Karpas-422 (cell line): ENCODE measurements around the gene BRME1. TPM values are rescaled to one million over a fixed set of nuclear protein-coding genes. Genes with fewer than 3 reads are reported as not detected.

Experiments used
- DNase-seq: peaks from one replicate; pipeline ENCODE4 v3.0.0-alpha.2; 2015
- H2AFZ ChIP-seq: fragments of 200-600 bp; sonication (generic); 2 replicates; pipeline ENCODE4 v1.6.1; 2014; ENCODE audit warnings: antibody characterized with exemption, low read length, mixed read lengths
- H3K27ac ChIP-seq: fragments of 200-600 bp; sonication (generic); 2 replicates; pipeline ENCODE4 v1.5.1; 2014; ENCODE audit warnings: mild to moderate bottlenecking, low read length, moderate library complexity
- H3K27me3 ChIP-seq: fragments of 200-600 bp; sonication (generic); 2 replicates; pipeline ENCODE4 v1.6.1; 2014; ENCODE audit warnings: low read length, mixed read lengths
- H3K36me3 ChIP-seq: fragments of 200-600 bp; sonication (generic); 2 replicates; pipeline ENCODE4 v1.6.1; 2014; ENCODE audit warnings: low read length, mixed read lengths; ENCODE audit not compliant: insufficient read depth
- H3K4me1 ChIP-seq: fragments of 200-600 bp; sonication (generic); 2 replicates; pipeline ENCODE4 v1.6.1; 2014; ENCODE audit warnings: mild to moderate bottlenecking, low read length, mixed read lengths
- H3K4me2 ChIP-seq: fragments of 200-600 bp; sonication (generic); 2 replicates; pipeline ENCODE4 v1.6.1; 2014; ENCODE audit warnings: low read length, low read depth, mild to moderate bottlenecking; ENCODE audit not compliant: poor library complexity, severe bottlenecking
- H3K4me3 ChIP-seq: fragments of 200-600 bp; sonication (generic); 2 replicates; pipeline ENCODE4 v1.5.1; 2014; ENCODE audit warnings: mild to moderate bottlenecking, antibody characterized with exemption, low read length, mixed read lengths
- H3K79me2 ChIP-seq: fragments of 200-600 bp; sonication (generic); 2 replicates; pipeline ENCODE4 v1.6.1; 2014; ENCODE audit warnings: mild to moderate bottlenecking, low read length, mixed read lengths
- H3K9ac ChIP-seq: fragments of 200-600 bp; sonication (generic); 2 replicates; pipeline ENCODE4 v1.6.0; 2014; ENCODE audit warnings: low read length
- H3K9me2 ChIP-seq: fragments of 200-600 bp; sonication (generic), shearing (Covaris generic); replicated peaks from 2 replicates; pipeline ENCODE4 v1.6.0; 2014; ENCODE audit warnings: mild to moderate bottlenecking, low read length, moderate library complexity; ENCODE audit not compliant: insufficient read depth
- H3K9me3 ChIP-seq: fragments of 300-700, 200-600 bp; sonication (generic); 2 replicates; pipeline ENCODE4 v1.6.1; 2014; ENCODE audit warnings: low read length, mixed read lengths
- H4K20me1 ChIP-seq: fragments of 200-600 bp; sonication (generic); 2 replicates; pipeline ENCODE4 v1.6.1; 2014; ENCODE audit warnings: mild to moderate bottlenecking, antibody characterized with exemption, low read length, low read depth; ENCODE audit not compliant: insufficient read depth
- total RNA-seq: library from RNA; depleted of rRNA; stranded (reverse); fragments of >200 nt; shearing (Covaris generic); gene quantifications from 2 replicates; pipeline ENCODE4 v1.2.3, GENCODE V29; 2014; ENCODE audit warnings: low replicate concordance

BRME1 gene
- total RNA-seq, 1 experiment from 2014 or later = not detected

DNA sequence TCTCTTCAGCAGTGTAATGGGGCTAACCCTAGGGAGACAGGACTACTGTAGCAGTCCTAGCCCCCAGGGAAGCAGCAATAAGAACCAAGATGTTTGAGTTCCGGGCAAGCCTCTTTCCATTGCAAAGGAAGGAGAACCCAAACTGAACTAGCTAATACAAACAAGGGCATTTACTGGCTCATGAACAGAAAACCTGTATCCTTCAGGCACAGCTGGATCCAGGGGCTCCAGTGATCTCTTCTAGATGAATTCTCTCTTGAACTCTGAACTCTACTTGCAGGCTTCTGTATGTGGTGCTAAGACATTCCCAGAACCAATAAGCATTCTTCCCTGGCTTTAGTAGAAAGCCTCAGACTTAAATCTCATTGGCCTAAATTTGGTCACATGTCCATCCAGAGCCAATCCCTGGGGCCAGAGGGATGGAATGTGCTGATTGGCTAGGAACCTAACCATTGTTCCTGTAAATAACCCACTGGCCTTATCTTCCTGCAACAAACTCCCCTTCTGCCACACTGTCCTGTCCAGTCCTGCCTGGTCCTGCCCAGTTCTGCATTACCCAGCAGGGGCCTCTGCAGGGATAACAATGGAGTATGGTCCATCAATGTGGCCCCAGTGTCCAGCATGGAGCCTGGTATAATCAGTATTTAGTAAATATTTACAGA lies 36.2 kb upstream of the BRME1 start:
- no peak overlapping the region for H3K27ac ChIP-seq
- no peaks in the 10 kb centered on the region for H3K36me3 ChIP-seq
- DNase-seq = peak; percentile 68
- H3K9ac ChIP-seq = no peak overlapping the region
- no peak overlapping the region for H3K4me2 ChIP-seq
- no peaks in the 10 kb centered on the region for H3K4me1 ChIP-seq
- no peaks in the 10 kb centered on the region for H3K9me2 ChIP-seq
- no peaks in the 10 kb centered on the region for H3K27me3 ChIP-seq
- H4K20me1 ChIP-seq = no peaks in the 10 kb centered on the region
- H3K79me2 ChIP-seq = no peaks in the 10 kb centered on the region
- no peak overlapping the region for H3K4me3 ChIP-seq
- H3K9me3 ChIP-seq = no peaks in the 10 kb centered on the region
- no peak overlapping the region for H2AFZ ChIP-seq

DNA sequence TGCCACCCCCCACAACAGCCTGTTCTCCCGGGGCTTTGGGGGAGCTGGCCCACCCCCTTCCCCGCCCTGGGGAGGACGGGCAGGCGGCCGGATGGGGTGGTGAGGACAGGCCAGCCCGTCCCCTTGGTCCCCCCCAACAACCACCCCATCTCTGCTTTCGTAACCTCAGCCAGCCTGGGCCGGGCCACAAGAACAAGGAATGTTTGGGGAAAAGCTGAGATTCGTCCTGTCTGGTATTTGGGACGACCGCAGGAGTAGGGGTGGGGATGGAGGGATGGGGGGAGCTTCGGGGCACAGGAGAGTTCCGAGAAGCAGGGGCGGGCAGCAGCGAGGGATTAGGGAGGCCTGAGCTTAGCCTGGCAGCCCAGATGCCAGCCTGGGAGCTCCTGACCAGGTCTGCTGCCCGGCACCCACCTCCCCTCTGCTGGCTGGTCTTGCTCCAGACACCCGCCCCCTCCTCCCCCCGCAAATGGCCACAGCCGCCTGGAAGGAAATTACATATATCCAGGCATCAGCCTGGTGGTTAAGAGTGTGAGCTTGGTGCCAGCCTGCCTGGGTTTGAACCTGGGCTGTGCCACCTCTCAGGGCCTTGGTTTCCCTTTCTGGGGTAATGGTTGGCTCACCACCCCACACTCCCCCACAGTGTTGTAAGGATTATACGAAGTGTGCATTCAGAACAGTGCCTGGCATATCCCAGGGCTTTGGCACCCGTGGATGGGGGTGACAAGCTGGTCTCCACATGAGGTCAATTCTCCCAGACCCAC lies 32.6 kb upstream of the BRME1 start, which contains the start of gene PODNL1:
Gene PODNL1, minus strand, starts transcription at position 117 of the 764 bp plus-strand sequence. CDS start 236 bp downstream, outside the sequence.
- Histone ChIP-seq H3K27ac (no peak within 1 kb of the TSS), H3K36me3 (no peaks in the 10 kb centered on the region), H3K9me3 (no peaks in the 10 kb centered on the region), H2AFZ (no peak within 1 kb of the TSS), H3K27me3 (no peaks in the 10 kb centered on the region), H3K4me3 (no peak within 1 kb of the TSS), H3K4me1 (no peaks in the 10 kb centered on the region), H3K9me2 (no peaks in the 10 kb centered on the region), H3K79me2 (no peaks in the 10 kb centered on the region), H3K9ac (no peak within 1 kb of the TSS), H4K20me1 (no peaks in the 10 kb centered on the region), H3K4me2 (no peak within 1 kb of the TSS)
- no peak for DNase-seq

DNA sequence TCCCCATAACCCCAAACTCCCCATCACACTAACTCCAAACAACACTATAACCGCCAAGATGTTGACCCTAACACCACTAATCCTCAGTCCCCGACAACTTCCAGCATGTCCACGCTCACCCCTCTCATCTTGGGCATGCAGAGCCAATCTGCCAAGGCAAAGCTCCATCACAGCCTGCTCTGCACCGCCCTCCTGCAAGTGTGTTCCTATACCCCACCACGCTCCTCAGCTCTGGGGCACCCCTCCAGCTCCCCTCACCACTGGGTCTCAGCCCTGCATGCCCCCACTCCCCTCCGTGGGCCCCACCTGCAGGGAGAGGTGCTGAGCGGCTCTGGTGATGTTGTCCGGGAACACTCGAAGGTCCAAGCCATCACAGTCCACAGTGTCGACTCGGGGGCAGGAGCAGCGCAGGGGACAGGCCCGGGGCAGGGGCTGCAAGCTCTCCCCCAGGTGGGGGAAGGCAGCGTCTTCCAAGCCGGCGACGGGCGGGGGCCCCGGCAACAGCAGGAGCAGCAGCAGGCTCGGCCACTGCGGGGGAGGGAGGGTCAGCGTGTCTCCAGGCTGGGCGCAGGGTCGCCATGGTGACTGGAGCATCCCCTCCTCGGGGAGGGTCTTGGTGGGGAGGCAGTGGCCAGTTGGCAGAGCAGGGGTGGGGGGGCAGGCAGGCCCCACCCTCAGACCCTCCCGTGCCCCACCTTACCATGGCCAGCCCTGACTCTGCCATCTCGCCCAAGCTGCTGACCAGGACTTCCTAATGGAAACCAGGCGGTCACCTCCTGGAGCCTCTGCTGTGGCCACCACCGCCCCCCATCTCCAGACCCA lies 31.8 kb upstream of the BRME1 start:
- H3K4me2 ChIP-seq = no peak overlapping the region
- no peak overlapping the region for H3K9ac ChIP-seq
- DNase-seq = no peak

DNA sequence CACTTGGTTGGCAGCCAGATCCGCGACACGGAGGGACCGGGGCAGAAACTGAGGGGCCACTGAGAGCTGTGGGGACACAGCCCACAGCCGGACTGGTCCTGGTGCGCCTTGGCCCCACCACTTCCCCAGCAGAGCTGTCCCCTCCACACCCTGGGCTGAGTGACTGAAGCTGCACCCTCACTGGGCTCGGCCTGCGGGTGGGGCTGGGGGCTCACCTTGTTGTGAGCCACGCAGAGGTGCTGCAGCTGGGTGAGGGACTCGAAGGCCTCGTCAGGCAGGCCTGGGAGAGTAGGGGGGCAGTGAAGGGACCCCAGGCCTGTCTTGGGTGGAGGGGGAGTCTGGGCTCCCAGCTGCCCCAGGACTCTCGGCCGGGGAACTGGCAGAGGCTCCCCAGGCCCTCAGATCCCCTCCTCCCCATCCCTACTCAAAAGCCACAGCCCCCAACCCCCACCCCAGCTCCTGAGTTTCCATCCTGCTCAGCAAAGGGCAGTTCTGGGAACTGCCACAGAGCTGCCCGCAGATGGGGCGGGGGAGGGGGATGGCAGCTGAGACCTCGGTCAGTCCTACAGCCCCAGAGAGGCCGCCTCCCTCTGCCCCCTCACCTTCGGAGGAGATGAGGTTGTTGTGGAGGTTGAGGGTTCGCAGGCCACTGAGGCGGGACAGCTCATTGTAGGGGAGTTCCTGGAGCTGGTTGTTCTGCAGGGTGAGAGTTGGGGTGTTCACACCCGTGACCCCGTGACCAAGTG lies 30.0 kb upstream of the BRME1 start:
- no peaks in the 10 kb centered on the region for H3K27me3 ChIP-seq
- no peak overlapping the region for H3K4me3 ChIP-seq

More for the DNA sequence above, 31.8 kb upstream of the BRME1 start:
- no peak overlapping the region for H3K4me3 ChIP-seq
- H3K36me3 ChIP-seq = no peaks in the 10 kb centered on the region
- H3K4me1 ChIP-seq = no peaks in the 10 kb centered on the region
- H3K9me3 ChIP-seq = no peaks in the 10 kb centered on the region
- no peak overlapping the region for H3K27ac ChIP-seq
- H3K27me3 ChIP-seq = no peaks in the 10 kb centered on the region
- no peaks in the 10 kb centered on the region for H4K20me1 ChIP-seq
- H2AFZ ChIP-seq = no peak overlapping the region
- H3K79me2 ChIP-seq = no peaks in the 10 kb centered on the region
- no peaks in the 10 kb centered on the region for H3K9me2 ChIP-seq

DNA sequence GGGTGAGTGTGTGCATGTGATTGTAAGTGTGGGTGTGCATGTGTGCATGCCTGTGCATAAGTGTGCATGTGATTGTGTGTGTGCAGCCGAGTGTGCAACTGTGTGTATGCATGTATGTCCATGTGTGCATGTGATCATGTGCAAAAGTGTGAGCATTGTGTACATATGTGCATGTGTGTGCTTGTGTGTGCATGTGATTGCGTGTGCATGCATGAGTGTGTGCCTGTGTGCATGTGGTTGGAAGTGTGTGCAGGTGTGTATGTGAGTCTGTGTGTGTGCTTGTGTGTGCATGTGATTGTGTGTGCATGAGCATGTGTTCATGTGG lies 28.8 kb upstream of the BRME1 start:
- no peak overlapping the region for H3K9ac ChIP-seq
- H3K9me2 ChIP-seq = no peaks in the 10 kb centered on the region
- no peaks in the 10 kb centered on the region for H3K27me3 ChIP-seq

More for the DNA sequence above, 30.0 kb upstream of the BRME1 start:
- H3K79me2 ChIP-seq = no peaks in the 10 kb centered on the region
- DNase-seq = no peak
- H4K20me1 ChIP-seq = no peaks in the 10 kb centered on the region
- no peak overlapping the region for H3K27ac ChIP-seq
- H3K4me1 ChIP-seq = no peaks in the 10 kb centered on the region
- H2AFZ ChIP-seq = no peak overlapping the region
- no peaks in the 10 kb centered on the region for H3K36me3 ChIP-seq
- H3K9me3 ChIP-seq = no peaks in the 10 kb centered on the region
- no peak overlapping the region for H3K9ac ChIP-seq
- no peaks in the 10 kb centered on the region for H3K9me2 ChIP-seq
- H3K4me2 ChIP-seq = no peak overlapping the region

DNA sequence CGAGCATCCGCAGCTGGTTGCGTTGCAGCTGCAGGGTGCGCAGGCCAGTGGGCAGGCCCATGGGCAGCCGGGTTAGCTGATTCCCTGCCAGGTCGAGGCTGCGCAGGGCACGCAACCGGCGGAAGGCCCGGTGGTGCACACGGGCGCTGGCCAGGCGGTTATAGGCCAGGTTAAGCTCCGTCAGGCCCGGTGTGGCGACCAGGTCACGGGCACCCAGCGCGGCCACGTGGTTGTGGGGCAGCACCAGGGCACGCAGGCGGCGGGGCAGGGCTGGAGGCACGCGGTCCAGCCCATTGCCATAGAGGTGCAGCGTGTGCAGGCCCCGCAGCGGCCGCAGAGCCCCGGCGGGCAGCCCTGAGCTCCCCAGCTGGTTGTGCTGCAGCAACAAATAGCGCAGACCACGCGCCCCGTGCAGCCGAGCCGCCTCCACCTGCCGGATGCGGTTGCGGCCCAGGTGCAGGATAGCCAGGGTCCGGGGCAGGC lies 27.0 kb upstream of the BRME1 start:
- no peak overlapping the region for H3K4me3 ChIP-seq
- no peak for DNase-seq
- H2AFZ ChIP-seq = no peak overlapping the region

More for the DNA sequence above, 28.8 kb upstream of the BRME1 start:
- Histone ChIP-seq H3K4me3 (no peak overlapping the region), H3K4me2 (no peak overlapping the region), H3K79me2 (no peaks in the 10 kb centered on the region), H3K27ac (no peak overlapping the region), H2AFZ (no peak overlapping the region), H3K36me3 (no peaks in the 10 kb centered on the region), H3K9me3 (no peaks in the 10 kb centered on the region), H4K20me1 (no peaks in the 10 kb centered on the region), H3K4me1 (no peaks in the 10 kb centered on the region)
- DNase-seq = no peak

DNA sequence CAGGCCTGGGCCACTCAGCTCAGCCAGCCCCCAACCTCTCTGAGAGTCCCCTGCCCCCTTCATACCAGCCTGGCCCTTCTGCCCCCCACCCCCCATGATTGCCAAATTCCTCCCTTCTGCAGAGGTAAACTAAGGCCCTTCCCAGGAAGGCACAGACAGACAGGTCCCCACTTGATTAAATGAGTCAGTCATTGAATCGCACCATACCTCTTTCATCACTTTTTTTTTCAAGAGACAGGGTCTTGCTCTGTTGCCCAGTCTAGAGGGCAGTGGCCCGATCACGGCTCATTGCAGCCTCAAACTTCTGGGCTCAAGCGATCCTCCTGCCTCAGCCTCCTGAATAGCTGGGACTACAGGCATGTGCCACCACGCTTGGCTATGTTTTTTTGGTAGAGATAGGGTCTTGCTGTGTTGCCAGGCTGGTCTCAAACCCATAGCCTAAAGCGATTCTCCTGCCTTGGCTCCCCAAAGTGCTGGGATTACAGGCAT lies 26.3 kb upstream of the BRME1 start:
- H3K9me3 ChIP-seq = no peaks in the 10 kb centered on the region
- H3K27me3 ChIP-seq = no peaks in the 10 kb centered on the region
- H3K4me1 ChIP-seq = no peaks in the 10 kb centered on the region
- DNase-seq = no peak
- H3K79me2 ChIP-seq = no peaks in the 10 kb centered on the region
- no peaks in the 10 kb centered on the region for H4K20me1 ChIP-seq
- no peaks in the 10 kb centered on the region for H3K9me2 ChIP-seq
- no peaks in the 10 kb centered on the region for H3K36me3 ChIP-seq
- H3K9ac ChIP-seq = no peak overlapping the region
- no peak overlapping the region for H3K4me2 ChIP-seq
- H2AFZ ChIP-seq = no peak overlapping the region
- no peak overlapping the region for H3K4me3 ChIP-seq
- no peak overlapping the region for H3K27ac ChIP-seq

More for the DNA sequence above, 27.0 kb upstream of the BRME1 start:
- Histone ChIP-seq H3K36me3 (no peaks in the 10 kb centered on the region), H3K9ac (no peak overlapping the region), H3K4me2 (no peak overlapping the region), H3K79me2 (no peaks in the 10 kb centered on the region), H3K4me1 (no peaks in the 10 kb centered on the region), H4K20me1 (no peaks in the 10 kb centered on the region), H3K27ac (no peak overlapping the region), H3K9me3 (no peaks in the 10 kb centered on the region), H3K9me2 (no peaks in the 10 kb centered on the region), H3K27me3 (no peaks in the 10 kb centered on the region)
